Measurements from ENCODE around the gene DVL2. TPM values are rescaled to one million over a fixed set of nuclear protein-coding genes. Genes with fewer than 3 reads are reported as not detected.

Gene DVL2
- total and polyA plus RNA-seq, 2 donors (not counting 1 experiment from before 2014, with no cell fraction given), result 8.1 to 91.8 TPM

- Histone ChIP-seq H3K36me3 (ENCODE audit: control insufficient read depth, insufficient read depth, low read length) (peaks cover 51% of the 10 kb centered on the region), H3K4me3 (replicated peaks in 1 of 4; ENCODE audit: control extremely low read depth in 1 of 4, insufficient read depth in 1 of 4, low read depth in 3 of 4, low read length in 4 of 4) (no peak overlapping the region), H3K9ac (ENCODE audit: insufficient read depth, low read length) (no peak overlapping the region), H2AFZ (ENCODE audit: low read length) (no peak overlapping the region), H3K79me2 (ENCODE audit: control insufficient read depth, insufficient read depth, low read length) (peaks cover 35% of the 10 kb centered on the region), H3K4me2 (ENCODE audit: extremely low read depth, insufficient read depth, low read length) (no peak overlapping the region), H3K27ac (ENCODE audit: insufficient read depth, low read length) (no peak overlapping the region), H3K9me3 (ENCODE audit: control insufficient read depth, insufficient read depth, low read depth, low read length) (no peaks in the 10 kb centered on the region), H3K4me1 (ENCODE audit: control insufficient read depth, extremely low read depth, insufficient read depth, low read length) (peaks cover 3% of the 10 kb centered on the region), H4K20me1 (ENCODE audit: control insufficient read depth, extremely low read depth, insufficient read depth, low read length) (no peaks in the 10 kb centered on the region), H3K27me3 (ENCODE audit: control insufficient read depth, insufficient read depth, low read length) (no peaks in the 10 kb centered on the region)
- TF ChIP-seq, protein P1, sequence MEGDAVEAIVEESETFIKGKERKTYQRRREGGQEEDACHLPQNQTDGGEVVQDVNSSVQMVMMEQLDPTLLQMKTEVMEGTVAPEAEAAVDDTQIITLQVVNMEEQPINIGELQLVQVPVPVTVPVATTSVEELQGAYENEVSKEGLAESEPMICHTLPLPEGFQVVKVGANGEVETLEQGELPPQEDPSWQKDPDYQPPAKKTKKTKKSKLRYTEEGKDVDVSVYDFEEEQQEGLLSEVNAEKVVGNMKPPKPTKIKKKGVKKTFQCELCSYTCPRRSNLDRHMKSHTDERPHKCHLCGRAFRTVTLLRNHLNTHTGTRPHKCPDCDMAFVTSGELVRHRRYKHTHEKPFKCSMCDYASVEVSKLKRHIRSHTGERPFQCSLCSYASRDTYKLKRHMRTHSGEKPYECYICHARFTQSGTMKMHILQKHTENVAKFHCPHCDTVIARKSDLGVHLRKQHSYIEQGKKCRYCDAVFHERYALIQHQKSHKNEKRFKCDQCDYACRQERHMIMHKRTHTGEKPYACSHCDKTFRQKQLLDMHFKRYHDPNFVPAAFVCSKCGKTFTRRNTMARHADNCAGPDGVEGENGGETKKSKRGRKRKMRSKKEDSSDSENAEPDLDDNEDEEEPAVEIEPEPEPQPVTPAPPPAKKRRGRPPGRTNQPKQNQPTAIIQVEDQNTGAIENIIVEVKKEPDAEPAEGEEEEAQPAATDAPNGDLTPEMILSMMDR (conservative IDR thresholded peaks at IDR 0.05 in 1 of 2, IDR thresholded peaks at IDR 0.05 in 1 of 2; ENCODE audit: low read depth in 1 of 2, low read length in 2 of 2), result no peak
- no peak for DNase-seq (ENCODE audit: low read depth in 2 of 2)
Measured at GRCh38 chr17:7226721-7227710, 7.3 kb downstream of the DVL2 start.

- Histone ChIP-seq H3K4me3 (replicated peaks in 1 of 4; ENCODE audit: control extremely low read depth in 1 of 4, insufficient read depth in 1 of 4, low read depth in 3 of 4, low read length in 4 of 4) (no peak overlapping the region), H3K27me3 (ENCODE audit: control insufficient read depth, insufficient read depth, low read length) (no peaks in the 10 kb centered on the region), H4K20me1 (ENCODE audit: control insufficient read depth, extremely low read depth, insufficient read depth, low read length) (no peaks in the 10 kb centered on the region), H3K4me1 (ENCODE audit: control insufficient read depth, extremely low read depth, insufficient read depth, low read length) (peaks cover 2% of the 10 kb centered on the region), H3K9ac (ENCODE audit: insufficient read depth, low read length) (no peak overlapping the region), H3K9me3 (ENCODE audit: control insufficient read depth, insufficient read depth, low read depth, low read length) (no peaks in the 10 kb centered on the region), H3K79me2 (ENCODE audit: control insufficient read depth, insufficient read depth, low read length) (peaks cover 32% of the 10 kb centered on the region), H3K4me2 (ENCODE audit: extremely low read depth, insufficient read depth, low read length) (no peak overlapping the region), H2AFZ (ENCODE audit: low read length) (no peak overlapping the region), H3K36me3 (ENCODE audit: control insufficient read depth, insufficient read depth, low read length) (peaks cover 53% of the 10 kb centered on the region), H3K27ac (ENCODE audit: insufficient read depth, low read length) (no peak overlapping the region)
- TF ChIP-seq EZH2 (IDR thresholded peaks at IDR 0.05; ENCODE audit: low read length, missing control alignments), result no peak
- TF ChIP-seq, protein P1 (conservative IDR thresholded peaks at IDR 0.05 in 1 of 2, IDR thresholded peaks at IDR 0.05 in 1 of 2; ENCODE audit: low read depth in 1 of 2, low read length in 2 of 2), result no peak
- no peak for DNase-seq (ENCODE audit: low read depth in 2 of 2)
Measured at GRCh38 chr17:7225711-7226331, 8.5 kb downstream of the DVL2 start.

GRCh38 chr17:7224661-7225111 lies 9.6 kb downstream of the DVL2 start:
- Histone ChIP-seq H3K9me3 (ENCODE audit: control insufficient read depth, insufficient read depth, low read depth, low read length) (no peaks in the 10 kb centered on the region), H2AFZ (ENCODE audit: low read length) (no peak overlapping the region), H3K36me3 (ENCODE audit: control insufficient read depth, insufficient read depth, low read length) (peaks cover 50% of the 10 kb centered on the region), H3K4me1 (ENCODE audit: control insufficient read depth, extremely low read depth, insufficient read depth, low read length) (peaks cover 7% of the 10 kb centered on the region), H3K27ac (ENCODE audit: insufficient read depth, low read length) (no peak overlapping the region), H3K79me2 (ENCODE audit: control insufficient read depth, insufficient read depth, low read length) (peaks cover 25% of the 10 kb centered on the region), H3K9ac (ENCODE audit: insufficient read depth, low read length) (no peak overlapping the region), H4K20me1 (ENCODE audit: control insufficient read depth, extremely low read depth, insufficient read depth, low read length) (no peaks in the 10 kb centered on the region), H3K4me3 (replicated peaks in 1 of 4; ENCODE audit: control extremely low read depth in 1 of 4, insufficient read depth in 1 of 4, low read depth in 3 of 4, low read length in 4 of 4) (no peak overlapping the region), H3K4me2 (ENCODE audit: extremely low read depth, insufficient read depth, low read length) (no peak overlapping the region), H3K27me3 (ENCODE audit: control insufficient read depth, insufficient read depth, low read length) (no peaks in the 10 kb centered on the region)
- TF ChIP-seq EZH2 (IDR thresholded peaks at IDR 0.05; ENCODE audit: low read length, missing control alignments), result no peak
- no peak for DNase-seq (ENCODE audit: low read depth in 2 of 2)
